H1 (cell line): ENCODE measurements around the gene LGALS1. TPM values are rescaled to one million over a fixed set of nuclear protein-coding genes. Genes with fewer than 3 reads are reported as not detected.

Experiments
- CTCF ChIA-PET: fragments of 300-600 bp; sonication (Branson Sonifier 250); formaldehyde crosslinking; loops from one replicate; lab custom pipeline; 2021; ENCODE audit not compliant: partially characterized antibody; lab: Charles Lee
- POLR2A ChIA-PET: fragments of 300-600 bp; sonication (Branson Sonifier 250); formaldehyde crosslinking; loops from one replicate; lab custom pipeline; 2021; ENCODE audit warnings: inconsistent platforms; ENCODE audit not compliant: partially characterized antibody; lab: Charles Lee
- DNase-seq, 2 experiments: peaks; one replicate each; pipeline versions ENCODE4 v3.0.0 to v3.0.0-alpha.2; 2010 to 2022; ENCODE audit warnings: low spot score in 2 of 2, low read depth in 1 of 2, mixed read lengths in 1 of 2
- FAIRE-seq: peaks from 2 replicates; lab custom pipeline; 2011; peaks lifted over from hg19 to GRCh38; lab: Jason Lieb, UNC
- H2AFZ ChIP-seq: 2 replicates; pipeline ENCODE4 v1.8.1; 2012; ENCODE audit warnings: low read length, inconsistent platforms
- H2AK5ac ChIP-seq: 2 replicates; pipeline ENCODE4 v1.6.1; 2013; ENCODE audit warnings: low read depth, low read length
- H2BK120ac ChIP-seq: replicated peaks from 2 replicates; pipeline ENCODE3; 2013; ENCODE audit warnings: low read depth, low read length, inconsistent platforms
- H2BK12ac ChIP-seq: 2 replicates; pipeline ENCODE4 v1.6.1; 2013; ENCODE audit warnings: low read depth, low read length
- H2BK15ac ChIP-seq: 2 replicates; pipeline ENCODE4 v1.6.1; 2013; ENCODE audit warnings: low read length
- H2BK20ac ChIP-seq: 2 replicates; pipeline ENCODE4 v1.6.1; 2013; ENCODE audit warnings: low read length
- H2BK5ac ChIP-seq: 2 replicates; pipeline ENCODE4 v1.6.1; 2013; ENCODE audit warnings: low read depth, low read length
- H3K14ac ChIP-seq: 2 replicates; pipeline ENCODE4 v1.6.1; 2013; ENCODE audit warnings: inconsistent platforms; ENCODE audit not compliant: insufficient read length
- H3K18ac ChIP-seq: 2 replicates; pipeline ENCODE4 v1.6.1; 2013; ENCODE audit warnings: low read length; ENCODE audit errors: extremely low read depth
- H3K23ac ChIP-seq: 2 replicates; pipeline ENCODE4 v1.6.1; 2013; ENCODE audit warnings: inconsistent platforms; ENCODE audit not compliant: insufficient read length
- H3K23me2 ChIP-seq: 2 replicates; pipeline ENCODE4 v1.6.1; 2013; ENCODE audit warnings: low read depth, low read length
- H3K27ac ChIP-seq: 2 replicates; pipeline ENCODE4 v1.6.1; 2011; ENCODE audit warnings: low read depth, low read length, inconsistent platforms
- H3K27me3 ChIP-seq, 4 experiments: replicated peaks in 1 of 4; 1 replicate in 1 of 4; 2 replicates in 3 of 4; pipeline versions ENCODE4 v1.6.1 to v1.8.1; 2011 to 2013; ENCODE audit warnings: low read length in 3 of 4, mild to moderate bottlenecking in 3 of 4, inconsistent platforms in 2 of 4, mixed read lengths in 2 of 4, moderate library complexity in 1 of 4; ENCODE audit not compliant: control insufficient read depth in 3 of 4, insufficient read depth in 3 of 4; ENCODE audit errors: extremely low read depth in 1 of 4
- H3K36me3 ChIP-seq, 4 experiments: 2 replicates each; pipeline versions ENCODE4 v1.6.1 to v1.8.1; 2011 to 2013; ENCODE audit warnings: mild to moderate bottlenecking in 4 of 4, low read length in 3 of 4, moderate library complexity in 2 of 4, control low read depth in 1 of 4, inconsistent platforms in 1 of 4; ENCODE audit not compliant: insufficient read depth in 4 of 4, control insufficient read depth in 2 of 4
- H3K4ac ChIP-seq: replicated peaks from 2 replicates; pipeline ENCODE3; 2013; ENCODE audit warnings: low read length, low read depth, mixed read lengths, inconsistent platforms; ENCODE audit not compliant: insufficient read length
- H3K4me1 ChIP-seq, 4 experiments: replicated peaks in 1 of 4; 1 replicate in 1 of 4; 2 replicates in 3 of 4; pipeline versions ENCODE4 v1.6.1 to v1.8.1; 2011 to 2013; ENCODE audit warnings: low read length in 3 of 4, inconsistent platforms in 2 of 4, mixed read lengths in 1 of 4; ENCODE audit not compliant: insufficient read depth in 4 of 4, control insufficient read depth in 3 of 4
- H3K4me2 ChIP-seq, 2 experiments: 2 replicates each; pipeline versions ENCODE4 v1.6.1 to v1.8.1; 2011 to 2013; ENCODE audit warnings: low read depth in 2 of 2, low read length in 2 of 2, control low read depth in 1 of 2, inconsistent platforms in 1 of 2, mild to moderate bottlenecking in 1 of 2; ENCODE audit not compliant: insufficient read depth in 1 of 2
- H3K4me3 ChIP-seq, 4 experiments: fragments of 200-600, 300-600 bp in 1 of 4; sonication (generic), shearing (Covaris generic), sonication (Bioruptor Twin) in 1 of 4; 2 replicates each; pipeline versions ENCODE4 v1.5.1 to v1.8.1; 2011 to 2016; ENCODE audit warnings: low read length in 4 of 4, low read depth in 3 of 4, control low read depth in 2 of 4, inconsistent platforms in 2 of 4, mild to moderate bottlenecking in 2 of 4, mixed read lengths in 1 of 4, moderate library complexity in 1 of 4; ENCODE audit not compliant: insufficient read depth in 2 of 4; ENCODE audit errors: extremely low read depth in 1 of 4
- H3K56ac ChIP-seq: replicated peaks from 2 replicates; pipeline ENCODE3; 2013; ENCODE audit warnings: low read depth, mild to moderate bottlenecking, mixed read lengths, low read length, inconsistent platforms; ENCODE audit not compliant: insufficient read length
- H3K79me1 ChIP-seq: 2 replicates; pipeline ENCODE4 v1.6.1; 2013; ENCODE audit warnings: low read depth, low read length, control low read depth
- H3K79me2 ChIP-seq, 2 experiments: 2 replicates each; pipeline versions ENCODE4 v1.6.1 to v1.8.1; 2012 to 2013; ENCODE audit warnings: low read length in 2 of 2, mild to moderate bottlenecking in 2 of 2, inconsistent platforms in 1 of 2; ENCODE audit not compliant: insufficient read depth in 2 of 2, control insufficient read depth in 1 of 2
- H3K9ac ChIP-seq, 4 experiments: replicated peaks in 1 of 4; 1 replicate in 1 of 4; 2 replicates in 3 of 4; pipeline versions ENCODE4 v1.6.1 to v1.8.1; 2011 to 2013; ENCODE audit warnings: low read depth in 3 of 4, low read length in 3 of 4, control low read depth in 2 of 4, mild to moderate bottlenecking in 2 of 4, moderate library complexity in 2 of 4, inconsistent platforms in 1 of 4; ENCODE audit errors: extremely low read depth in 1 of 4
- H3K9me3 ChIP-seq, 2 experiments: 2 replicates each; pipeline versions ENCODE4 v1.6.1 to v1.8.1; 2012 to 2013; ENCODE audit warnings: mild to moderate bottlenecking in 2 of 2, moderate library complexity in 2 of 2, control low read depth in 1 of 2, inconsistent platforms in 1 of 2, low read depth in 1 of 2, low read length in 1 of 2, mixed read lengths in 1 of 2; ENCODE audit not compliant: insufficient read depth in 2 of 2
- H4K20me1 ChIP-seq, 2 experiments: replicated peaks in 1 of 2; 2 replicates each; pipeline versions ENCODE3 to v1.8.1; 2011 to 2013; ENCODE audit warnings: inconsistent platforms in 2 of 2, low read length in 2 of 2, mild to moderate bottlenecking in 1 of 2; ENCODE audit not compliant: insufficient read depth in 2 of 2, control insufficient read depth in 1 of 2
- H4K5ac ChIP-seq: 2 replicates; pipeline ENCODE4 v1.6.1; 2013; ENCODE audit warnings: low read length, low read depth, mixed read lengths, inconsistent platforms; ENCODE audit not compliant: insufficient read length
- H4K8ac ChIP-seq: 2 replicates; pipeline ENCODE4 v1.8.0; 2013; ENCODE audit warnings: mild to moderate bottlenecking, moderate library complexity, low read length, inconsistent platforms; ENCODE audit not compliant: insufficient read depth; ENCODE audit errors: extremely low read depth
- H4K91ac ChIP-seq: replicated peaks from 2 replicates; pipeline ENCODE3; 2013; ENCODE audit warnings: low read length, mixed read lengths, inconsistent platforms; ENCODE audit not compliant: insufficient read length
- ASH2L ChIP-seq: fragments of 200-600, 300-600 bp; sonication (generic); IDR thresholded peaks from one replicate; pipeline ENCODE4 v1.7.1; 2017; ENCODE audit warnings: low read length
- BACH1 ChIP-seq: IDR thresholded peaks from 2 replicates; pipeline ENCODE4 v1.6.1; 2012; ENCODE audit warnings: low read length, improper control_type of control experiment
- CHD2 ChIP-seq: IDR thresholded peaks from 2 replicates; pipeline ENCODE4 v1.6.1; 2012; ENCODE audit warnings: low read length, improper control_type of control experiment
- JUND ChIP-seq: IDR thresholded peaks from 2 replicates; pipeline ENCODE4 v1.6.1; 2011; ENCODE audit warnings: mild to moderate bottlenecking, improper control_type of control experiment, low read length
- MAX ChIP-seq: IDR thresholded peaks from 2 replicates; pipeline ENCODE4 v1.6.1; 2012; ENCODE audit warnings: inconsistent platforms
- POLR2A ChIP-seq, 2 experiments: IDR thresholded peaks; 1 replicate in 1 of 2; 2 replicates in 1 of 2; pipeline ENCODE4 v1.6.1; 2011; ENCODE audit warnings: low read depth in 2 of 2, low read length in 2 of 2, mild to moderate bottlenecking in 2 of 2; ENCODE audit errors: control extremely low read depth in 1 of 2
- SP2 ChIP-seq: IDR thresholded peaks from 2 replicates; pipeline ENCODE4 v1.6.1; 2012; ENCODE audit warnings: mild to moderate bottlenecking, low read length, inconsistent platforms
- SP4 ChIP-seq: IDR thresholded peaks from 2 replicates; pipeline ENCODE4 v1.6.1; 2012; ENCODE audit warnings: low read length, inconsistent platforms
- TAF7 ChIP-seq: optimal IDR thresholded peaks from 2 replicates; pipeline ENCODE3; 2011; ENCODE audit warnings: low read depth, mild to moderate bottlenecking, inconsistent platforms, low read length, moderate library complexity, borderline replicate concordance
- WGBS, 2 experiments: shearing (Covaris generic) in 1 of 2; methylation state at CpG; one replicate each; pipeline versions ENCODE4 v1.1.6 to v1.1.7; 2013 to 2015; ENCODE audit warnings: low lambda C conversion rate in 2 of 2, mixed read lengths in 2 of 2, inconsistent platforms in 1 of 2, low coverage in 1 of 2, missing lambda C conversion rate in 1 of 2; ENCODE audit not compliant: insufficient replicate concordance in 2 of 2, insufficient coverage in 1 of 2, insufficient read length in 1 of 2; ENCODE audit errors: extremely low coverage in 1 of 2, missing lambda C conversion rate in 1 of 2; 5-methylcytosine and 5-hydroxymethylcytosine counted together
- polyA plus RNA-seq, 7 experiments: library from polyadenylated mRNA; depleted of rRNA in 3 of 7; stranded (reverse) in 5 of 7; unstranded in 2 of 7; fragments of >200 nt in 5 of 7; fragments of 200-250 nt in 2 of 7; gene quantifications; 1 replicate in 5 of 7; 2 replicates in 1 of 7; 4 replicates in 1 of 7; pipeline versions ENCODE4 v1.2.1 to v1.2.3, GENCODE V29; 2011 to 2013; ENCODE audit warnings: missing spikeins in 2 of 7, mixed read lengths in 2 of 7
- total RNA-seq: library from RNA; stranded (reverse); fragmentation: NEBNext Ultra II Directional; extraction: Animal tissue kit (Norgen Biotek cat#: 25700); gene quantifications from 2 replicates; pipeline ENCODE4 v1.2.1, GENCODE V29; 2021
- TF ChIP-seq, protein P1 (sequence below): IDR thresholded peaks from 2 replicates; pipeline ENCODE4 v1.6.1; 2011; ENCODE audit warnings: low read length, improper control_type of control experiment

LGALS1 gene
- total and polyA plus RNA-seq, 2 of the 8 experiments (the other 6 are each of a cell fraction or from before 2014, with no cell fraction given), result 12.0 to 92.4 TPM

DNA sequence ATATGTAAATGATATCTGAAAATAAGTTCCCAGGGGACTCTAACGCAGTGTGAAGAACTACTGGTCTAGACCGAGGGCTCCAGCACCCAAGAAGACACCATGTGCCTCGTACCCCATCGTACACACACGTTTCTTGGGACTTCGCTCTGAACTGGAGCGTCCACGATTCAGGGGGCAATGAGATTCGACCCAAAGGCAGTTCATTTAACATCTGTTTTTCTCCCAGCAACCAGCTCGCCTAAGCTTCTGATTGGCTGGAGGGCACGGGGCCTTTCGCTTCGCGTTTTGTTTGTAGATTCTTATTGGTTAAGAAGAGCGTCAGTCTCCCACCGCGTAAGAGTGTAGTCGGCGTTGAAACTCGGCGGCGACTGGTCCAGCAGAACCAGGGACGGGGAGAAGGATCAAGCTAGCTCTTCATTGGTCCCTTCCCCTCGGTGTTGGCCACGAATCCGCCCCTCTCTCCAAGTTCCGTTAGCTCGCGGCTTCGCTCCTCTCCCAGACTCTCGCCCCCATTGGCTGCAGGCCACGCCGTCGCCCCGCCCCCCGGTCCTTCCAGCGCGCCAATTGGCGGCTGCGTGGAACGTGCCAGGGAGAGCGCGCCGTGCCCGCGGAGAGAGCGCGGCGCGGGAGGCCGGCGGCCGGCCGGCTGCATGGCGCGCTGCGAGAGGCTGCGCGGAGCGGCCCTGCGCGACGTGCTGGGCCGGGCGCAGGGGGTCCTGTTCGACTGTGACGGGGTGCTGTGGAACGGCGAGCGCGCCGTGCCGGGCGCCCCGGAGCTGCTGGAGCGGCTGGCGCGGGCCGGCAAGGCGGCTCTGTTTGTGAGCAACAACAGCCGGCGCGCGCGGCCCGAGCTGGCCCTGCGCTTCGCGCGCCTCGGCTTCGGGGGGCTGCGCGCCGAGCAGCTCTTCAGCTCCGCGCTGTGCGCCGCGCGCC, 17.0 kb upstream of the LGALS1 start, which contains the start of gene PDXP:
TSS of gene PDXP (plus strand) at position 591 of the 933 bp plus-strand sequence. CDS start at position 651, 60 bp downstream.
- peaks cover 19% of the 10 kb centered on the region for H3K79me1 ChIP-seq
- H3K4me2 ChIP-seq, result peak within 1 kb of the TSS; percentile 93 to 96
- 1% methylated on average over 83 of the region's 101 CpGs; no CpG with 5 or more reads in 1 of the 2 experiments for WGBS, 2 experiments
- no peak within 1 kb of the TSS for H3K23ac ChIP-seq
- H2BK5ac ChIP-seq, result no peak within 1 kb of the TSS; the same call in 1 of the 2 replicates
- H3K18ac ChIP-seq, result peak within 1 kb of the TSS; percentile 73
- H2BK120ac ChIP-seq, result no peak within 1 kb of the TSS
- no peak within 1 kb of the TSS for H3K14ac ChIP-seq
- H2AFZ ChIP-seq, result peak within 1 kb of the TSS; percentile 89
- H3K79me2 ChIP-seq, result peaks cover 25 to 40% of the 10 kb centered on the region in 2 experiments; a peak in 3 of 4 replicates
- no peak within 1 kb of the TSS for H3K56ac ChIP-seq
- H4K5ac ChIP-seq, result peak within 1 kb of the TSS; percentile 63
- H2BK20ac ChIP-seq, result no peak within 1 kb of the TSS
- peak within 1 kb of the TSS; percentile 62 to 78 (median 72) for H3K9ac ChIP-seq
- H3K23me2 ChIP-seq, result peaks cover 11% of the 10 kb centered on the region
- no peak within 1 kb of the TSS for H3K27ac ChIP-seq
- H4K8ac ChIP-seq, result peak within 1 kb of the TSS; percentile 86
- no peaks in the 10 kb centered on the region for H3K9me3 ChIP-seq
- peaks cover 0 to 3% (median 0%) of the 10 kb centered on the region in 4 experiments; a peak in 1 of 8 replicates for H3K36me3 ChIP-seq
- H2BK12ac ChIP-seq, result peak within 1 kb of the TSS; percentile 27; the same call in 1 of the 2 replicates
- CTCF ChIA-PET, result interaction anchor here (0.7 to 12.1 kb wide), 18 partner anchors 9 to 1649 kb away, joined by 3 to 165 read pairs (median 4); partner anchors contain the start of genes GGA1, LGALS1 and SH3BP1
- peak within 1 kb of the TSS; percentile 88 for H3K4ac ChIP-seq
- peak within 1 kb of the TSS; percentile 90 for H4K91ac ChIP-seq
- DNase-seq, result peak; percentile 98 to 99
- H2AK5ac ChIP-seq, result peak within 1 kb of the TSS; percentile 9; the same call in 1 of the 2 replicates
- POLR2A ChIA-PET, result interaction anchor here (0.6 to 5.1 kb wide), 22 partner anchors 9 to 150 kb away, joined by 3 to 37 read pairs (median 4); partner anchors contain the start of genes GCAT, LGALS1 and TRIOBP
- peaks cover 17 to 29% of the 10 kb centered on the region in 2 experiments for H4K20me1 ChIP-seq
- no peaks in the 10 kb centered on the region for H3K27me3 ChIP-seq
- peak within 1 kb of the TSS; percentile 75; the same call in 1 of the 2 replicates for H2BK15ac ChIP-seq
- peaks cover 0 to 21% (median 6%) of the 10 kb centered on the region in 4 experiments; a peak in 5 of 7 replicates for H3K4me1 ChIP-seq
- H3K4me3 ChIP-seq, result peak within 1 kb of the TSS; percentile 71 to 94 (median 76)
- peak; percentile 99 for FAIRE-seq
- TF ChIP-seq BACH1 (peak; percentile 17; the same call in 1 of the 2 replicates), SP4 (0 out of 2 replicates have a peak, but pooled peaks have one; percentile 58), POLR2A (IDR thresholded peaks at IDR 0.05; ENCODE audit: control extremely low read depth in 1 of 2, low read depth in 2 of 2, low read length in 2 of 2) (peak in 1 of 2 experiments; percentile 63; a peak in 2 of 3 replicates), SP2 (peak; percentile 91), TAF7 (peak; percentile 16), MAX (peak; percentile 95), JUND (no peak), ASH2L (peak; percentile 10), CHD2 (peak; percentile 94)
- TF ChIP-seq, protein P1, sequence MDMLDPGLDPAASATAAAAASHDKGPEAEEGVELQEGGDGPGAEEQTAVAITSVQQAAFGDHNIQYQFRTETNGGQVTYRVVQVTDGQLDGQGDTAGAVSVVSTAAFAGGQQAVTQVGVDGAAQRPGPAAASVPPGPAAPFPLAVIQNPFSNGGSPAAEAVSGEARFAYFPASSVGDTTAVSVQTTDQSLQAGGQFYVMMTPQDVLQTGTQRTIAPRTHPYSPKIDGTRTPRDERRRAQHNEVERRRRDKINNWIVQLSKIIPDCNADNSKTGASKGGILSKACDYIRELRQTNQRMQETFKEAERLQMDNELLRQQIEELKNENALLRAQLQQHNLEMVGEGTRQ, result peak; percentile 24; the same call in 1 of the 2 replicates
